NCI-H128 (cell line): ENCODE results near the gene SPTA1.

ENCODE experiments used
- DNase-seq: peaks from one replicate; lab custom pipeline; 2025; ENCODE audit not compliant: unreplicated experiment; lab: John Stamatoyannopoulos, UW

SPTA1 gene

DNA sequence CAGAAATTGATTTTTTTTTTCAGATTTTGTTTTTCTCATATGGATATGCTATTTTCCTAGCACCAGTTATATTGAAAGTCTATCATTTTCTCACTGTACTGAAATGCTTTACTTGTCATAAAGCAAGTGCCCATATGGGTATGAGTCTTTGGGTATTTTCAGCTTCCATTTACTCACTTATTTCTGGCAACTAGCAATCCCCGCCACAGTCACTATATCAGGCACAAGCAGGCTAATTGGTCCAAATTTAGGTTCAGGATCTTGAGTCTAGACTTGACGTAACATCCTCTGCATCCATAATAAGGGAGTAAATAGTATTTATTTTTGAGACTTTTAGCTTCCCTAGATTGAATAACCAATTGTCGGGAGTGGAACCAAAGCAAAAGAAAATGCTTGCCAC, 109.0 kb downstream of the SPTA1 start:
- DNase-seq, result no peak

DNA sequence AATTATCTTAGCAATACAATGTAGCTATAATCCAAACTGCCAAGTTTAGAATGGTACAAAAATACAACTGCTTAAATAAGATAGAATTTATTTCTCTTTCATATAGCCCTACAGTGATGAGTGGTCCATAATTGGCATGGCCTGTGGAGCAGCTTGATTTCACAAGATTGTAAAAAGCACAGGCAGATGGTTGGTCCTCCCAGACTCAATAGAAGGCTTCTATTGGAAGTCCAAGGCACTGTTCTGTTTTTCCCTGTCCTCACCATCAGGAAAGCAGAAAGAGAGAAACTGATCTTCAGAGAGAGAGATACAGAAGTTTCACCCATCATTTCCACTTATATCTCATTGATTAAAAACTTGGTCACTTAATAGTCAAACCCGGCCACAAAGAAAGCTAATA, 114.3 kb downstream of the SPTA1 start:
- DNase-seq, result no peak

DNA sequence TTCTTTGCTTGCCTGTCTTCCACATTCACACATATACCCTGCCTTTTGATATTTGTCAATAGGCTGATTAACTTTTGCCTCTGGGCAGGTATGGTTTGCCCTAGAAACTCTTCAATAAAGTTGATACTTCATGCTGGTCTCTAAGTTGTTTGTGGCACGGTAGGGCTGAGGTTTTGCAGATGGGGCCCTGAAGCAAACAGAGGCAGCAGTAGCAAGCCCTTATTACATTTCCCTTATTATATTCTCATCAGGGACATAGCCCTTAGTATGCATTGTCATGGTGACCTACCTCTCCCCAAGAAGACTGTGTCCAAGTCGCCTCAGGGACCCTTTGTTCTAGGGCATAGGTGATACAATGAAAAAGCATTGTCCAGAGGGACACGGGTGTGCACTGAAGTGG, 116.0 kb downstream of the SPTA1 start, which contains the start of gene OR6P1:
OR6P1 (minus strand) TSS at position 101 of the 400 bp plus-strand sequence. CDS start 6,976 bp downstream, outside the sequence.
- no peak for DNase-seq

DNA sequence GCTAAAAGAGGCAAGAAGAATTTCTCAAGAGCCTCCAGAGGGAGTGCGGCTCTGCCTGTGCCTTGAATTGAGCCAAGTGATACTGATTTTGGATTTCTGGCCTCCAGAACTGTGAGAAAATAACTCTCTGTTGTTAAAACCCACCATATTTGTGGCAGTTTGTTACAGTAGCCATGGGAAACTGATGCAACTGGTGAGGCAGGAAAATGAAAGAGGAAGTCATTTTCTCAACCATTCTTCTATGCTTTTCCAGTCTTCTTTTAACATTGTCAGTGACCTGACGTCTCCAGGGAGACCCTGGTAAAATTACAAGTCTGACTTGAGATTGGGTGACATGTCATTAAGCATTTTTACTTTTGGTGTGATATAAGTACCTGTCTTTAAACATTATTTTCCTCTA, 121.9 kb downstream of the SPTA1 start:
- no peak for DNase-seq

DNA sequence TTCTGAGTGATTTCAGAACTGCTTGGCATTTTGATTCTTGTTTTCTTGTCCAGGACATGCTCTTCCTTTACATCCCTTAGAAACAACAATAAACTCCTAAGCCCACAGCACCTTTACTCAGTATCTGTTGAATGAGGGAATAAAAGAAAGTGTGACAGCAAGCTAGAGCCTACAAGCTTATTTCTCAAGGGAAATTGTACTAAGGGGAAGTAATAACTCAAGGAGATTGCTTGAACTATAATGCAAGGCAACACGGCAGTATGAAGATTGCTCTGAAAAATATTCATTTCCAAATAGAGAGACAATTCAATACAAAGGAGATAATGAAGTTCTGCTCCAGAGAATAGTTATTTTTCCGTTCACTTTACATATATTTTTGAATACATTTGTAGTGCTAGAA, 122.7 kb downstream of the SPTA1 start:
- DNase-seq, result no peak
